MCF 10A (cell line): ENCODE data around the gene DNER. TPM values are rescaled to one million over a fixed set of nuclear protein-coding genes. Genes with fewer than 3 reads are reported as not detected.

Experiments used
- BruUV-seq: library from RNA; stranded (reverse); fragments of 400-500 nt; replicated peaks from 2 replicates; lab custom pipeline; 2021; lab: Mats Ljungman, UMichigan
- CTCF ChIA-PET: fragments of 300-600 bp; sonication (Branson Sonifier 250); formaldehyde crosslinking; extraction: SDS; loops from one replicate; lab custom pipeline; 2021; ENCODE audit warnings: antibody characterized with exemption, inconsistent platforms; lab: Yijun Ruan, JAX
- POLR2A ChIA-PET: fragments of 300-600, 350-650 bp; sonication (Branson Sonifier 250); formaldehyde crosslinking; extraction: SDS; loops from one replicate; lab custom pipeline; 2020; ENCODE audit warnings: antibody characterized with exemption, inconsistent platforms; lab: Yijun Ruan, JAX
- DNase-seq: peaks from one replicate; pipeline ENCODE4 v3.0.0-alpha.2; 2018; ENCODE audit not compliant: unreplicated experiment
- H3K27ac Mint-ChIP-seq: one replicate; pipeline ENCODE4 v1.8.0; 2022; ENCODE audit warnings: mild to moderate bottlenecking, low read depth, mixed read lengths; ENCODE audit not compliant: unreplicated experiment
- H3K27me3 Mint-ChIP-seq: one replicate; pipeline ENCODE4 v1.8.0; 2022; ENCODE audit warnings: mixed read lengths; ENCODE audit not compliant: insufficient read depth, unreplicated experiment
- H3K36me3 Mint-ChIP-seq: one replicate; pipeline ENCODE4 v1.8.0; 2022; ENCODE audit warnings: mild to moderate bottlenecking, moderate library complexity, mixed read lengths; ENCODE audit not compliant: insufficient read depth, unreplicated experiment
- H3K4me1 Mint-ChIP-seq: one replicate; pipeline ENCODE4 v1.8.0; 2022; ENCODE audit warnings: mixed read lengths; ENCODE audit not compliant: insufficient read depth, unreplicated experiment
- H3K4me3 Mint-ChIP-seq: one replicate; pipeline ENCODE4 v1.8.0; 2022; ENCODE audit warnings: mild to moderate bottlenecking, moderate library complexity, mixed read lengths; ENCODE audit not compliant: unreplicated experiment
- H3K9me3 Mint-ChIP-seq: one replicate; pipeline ENCODE4 v1.8.0; 2022; ENCODE audit warnings: mixed read lengths; ENCODE audit not compliant: unreplicated experiment
- CTCF ChIP-seq: fragments of 200-600 bp; IDR thresholded peaks from one replicate; pipeline ENCODE4 v1.8.0; 2022; ENCODE audit warnings: antibody characterized with exemption, mild to moderate bottlenecking; ENCODE audit not compliant: unreplicated experiment
- intact Hi-C: fragments of 100-400 bp; cut with micrococcal nuclease; formaldehyde crosslinking; loops from 2 replicates; pipeline ENCODE4 v1.14.1; 2022
- total RNA-seq: library from RNA; stranded (reverse); gene quantifications from 2 replicates; pipeline ENCODE4 v1.2.3, GENCODE V29; 2022

The DNER gene
- total RNA-seq, 1 experiment from 2014 or later: 49.2 TPM

- intact Hi-C loops: no loop called here
These were observed 271.2 kb downstream of the DNER start for GRCh38 chr2:229443141-229443540.

GRCh38 chr2:229438430-229439159 lies 275.8 kb downstream of the DNER start:
- POLR2A ChIA-PET: interaction anchor here (0.7 to 1.9 kb wide), 2 partner anchors 16 to 30 kb away, joined by 3 to 7 read pairs; no protein-coding TSS in a partner anchor
- H3K4me3 Mint-ChIP-seq: no peak overlapping the region
- intact Hi-C loops: no loop called here
- BruUV-seq: no TSS peak
- no peak for DNase-seq
- peaks cover 58% of the 10 kb centered on the region for H3K36me3 Mint-ChIP-seq
- H3K27ac Mint-ChIP-seq: peak overlapping the region; percentile 9
- H3K27me3 Mint-ChIP-seq: no peaks in the 10 kb centered on the region
- H3K9me3 Mint-ChIP-seq: no peaks in the 10 kb centered on the region
- no peak for TF ChIP-seq CTCF
- CTCF ChIA-PET: interaction anchor here (0.6 to 0.9 kb wide), 6 partner anchors 9 to 272 kb away, joined by 3 to 4 read pairs (median 3); no protein-coding TSS in a partner anchor
- peaks cover 26% of the 10 kb centered on the region for H3K4me1 Mint-ChIP-seq

More at GRCh38 chr2:229443141-229443540, 271.2 kb downstream of the DNER start:
- DNase-seq: no peak
- Mint-ChIP-seq H3K9me3 (no peaks in the 10 kb centered on the region), H3K4me3 (no peak overlapping the region), H3K27me3 (no peaks in the 10 kb centered on the region), H3K27ac (peak overlapping the region; percentile 100), H3K36me3 (peaks cover 57% of the 10 kb centered on the region), H3K4me1 (peaks cover 44% of the 10 kb centered on the region)
- no TSS peak for BruUV-seq
- TF ChIP-seq CTCF: no peak
- POLR2A ChIA-PET: interaction anchor here (1.0 to 4.9 kb wide), 3 partner anchors 9 to 135 kb away, joined by 3 to 73 read pairs (median 4); no protein-coding TSS in a partner anchor
- CTCF ChIA-PET: interaction anchor here (1.1 to 3.0 kb wide), 3 partner anchors 10 to 170 kb away, joined by 3 to 11 read pairs (median 5); no protein-coding TSS in a partner anchor

- H3K4me1 Mint-ChIP-seq: peaks cover 26% of the 10 kb centered on the region
- BruUV-seq: no TSS peak
- H3K27me3 Mint-ChIP-seq: no peaks in the 10 kb centered on the region
- intact Hi-C loops: no loop called here
- H3K9me3 Mint-ChIP-seq: no peaks in the 10 kb centered on the region
- TF ChIP-seq CTCF: no peak
- POLR2A ChIA-PET: interaction anchor here (0.9 kb wide), 1 partner anchor 95 kb away, joined by 4 read pairs; no protein-coding TSS in a partner anchor
- peaks cover 60% of the 10 kb centered on the region for H3K36me3 Mint-ChIP-seq
- CTCF ChIA-PET: interaction anchor here (0.6 kb wide), 2 partner anchors 27 to 744 kb away, joined by 3 read pairs; no protein-coding TSS in a partner anchor
- H3K4me3 Mint-ChIP-seq: no peak overlapping the region
- DNase-seq: no peak
- peak overlapping the region; percentile 78 for H3K27ac Mint-ChIP-seq
These were observed 276.9 kb downstream of the DNER start for GRCh38 chr2:229437467-229437866.

- peaks cover 22% of the 10 kb centered on the region for H3K4me1 Mint-ChIP-seq
- H3K27ac Mint-ChIP-seq: peak overlapping the region; percentile 87
- H3K4me3 Mint-ChIP-seq: peak overlapping the region; percentile 28
- intact Hi-C loops: loop anchor here (5.0 kb wide), 2 partner anchors 283 to 737 kb away; no protein-coding TSS in a partner anchor
- no TSS peak for BruUV-seq
- peaks cover 43% of the 10 kb centered on the region for H3K36me3 Mint-ChIP-seq
- no peaks in the 10 kb centered on the region for H3K27me3 Mint-ChIP-seq
- TF ChIP-seq CTCF: no peak
- ChIA-PET CTCF (interaction anchor here (0.6 to 6.4 kb wide), 5 partner anchors 9 to 219 kb away, joined by 3 to 59 read pairs (median 4); no protein-coding TSS in a partner anchor), POLR2A (interaction anchor here (1.1 to 3.9 kb wide), 15 partner anchors 10 to 160 kb away, joined by 3 to 73 read pairs (median 5); no protein-coding TSS in a partner anchor)
- H3K9me3 Mint-ChIP-seq: no peaks in the 10 kb centered on the region
- peak; percentile 79 for DNase-seq
These were observed 280.2 kb downstream of the DNER start for GRCh38 chr2:229434187-229434586.
